C4-2B (cell line): ENCODE data around the gene TSC22D4.

Experiments
- CTCF ChIP-seq: fragments of 450-650 bp; conservative IDR thresholded peaks from 2 replicates; pipeline ENCODE4 v1.5.1; 2017; ENCODE audit warnings: mild to moderate bottlenecking
- ZFX ChIP-seq: fragments of 450-650 bp; IDR thresholded peaks from 2 replicates; pipeline ENCODE4 v1.6.1; 2017

DNA sequence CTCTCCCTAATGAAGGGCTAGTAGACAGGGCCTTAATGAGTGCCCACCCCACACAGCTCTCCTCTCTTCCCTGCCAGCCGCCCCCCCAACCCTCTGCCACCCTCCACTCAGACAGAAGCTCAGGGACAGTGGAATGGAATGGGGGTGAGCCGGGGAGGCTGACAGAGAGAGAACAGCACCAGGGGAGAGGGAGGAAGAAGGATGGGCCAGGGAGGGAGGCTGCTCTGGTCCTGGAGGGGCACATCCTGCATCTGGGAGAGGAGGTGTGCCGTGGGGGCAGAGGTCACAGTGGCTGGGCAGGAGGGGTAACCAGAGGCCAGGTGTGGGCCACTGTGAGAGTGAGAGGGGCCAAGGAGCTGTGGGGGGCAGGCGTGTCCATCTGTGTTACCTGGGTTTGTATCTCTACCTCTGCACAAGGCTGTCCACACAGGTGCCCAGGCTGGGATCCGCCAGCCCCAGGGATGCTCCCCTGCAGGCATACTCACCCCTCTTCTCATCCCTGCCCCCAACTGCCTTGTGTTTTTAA, 7.2 kb upstream of the TSC22D4 start:
- TF ChIP-seq CTCF (no peak), ZFX (no peak)
